ENCODE data around the gene EXOSC10.

GRCh38 chr1:11105586-11105985, 5.9 kb upstream of the EXOSC10 start:
- TF ChIP-seq CTCF (IDR thresholded peaks at IDR 0.05) (no peak), POLR2A (IDR thresholded peaks at IDR 0.05) (no peak)

All from adrenal gland (tissue), 5 donors.